Heart right ventricle (tissue), 16 donors: ENCODE measurements around the gene CEP68. TPM values are rescaled to one million over a fixed set of nuclear protein-coding genes. Genes with fewer than 3 reads are reported as not detected.
A peak's percentile ranks its signal among the peaks of the same experiment; 100 is the strongest.

Experiments
- ATAC-seq, 8 donors: fragments of 200-7000 bp; cut with Tn5 transposase; one replicate each; pipeline ENCODE4 v1.9.1; 2020; ENCODE audit warnings: mild to moderate bottlenecking in 8 of 8, moderate library complexity in 8 of 8, moderate number of reproducible peaks in 1 of 8
- DNase-seq, 2 donors: peaks; one replicate each; pipeline ENCODE4 v3.0.0-alpha.2; 2020
- H3K27ac ChIP-seq, 10 donors: fragments of 200-600 bp; sonication (generic) in 2 of 10; one replicate each; pipeline versions ENCODE4 v1.5.0 to v1.8.0; 2020 to 2022; ENCODE audit warnings: mild to moderate bottlenecking in 3 of 10
- H3K27me3 ChIP-seq, 7 donors: fragments of 200-600 bp; one replicate each; pipeline ENCODE4 v1.8.0; 2021 to 2022; ENCODE audit warnings: mild to moderate bottlenecking in 2 of 7
- H3K36me3 ChIP-seq, 9 donors: fragments of 200-600 bp; sonication (generic) in 1 of 9; one replicate each; pipeline versions ENCODE4 v1.5.0 to v1.8.0; 2020 to 2022; ENCODE audit warnings: mild to moderate bottlenecking in 2 of 9
- H3K4me1 ChIP-seq, 9 donors: fragments of 200-600 bp; sonication (generic) in 1 of 9; one replicate each; pipeline versions ENCODE4 v1.5.0 to v1.8.0; 2020 to 2022; ENCODE audit warnings: mild to moderate bottlenecking in 4 of 9
- H3K4me3 ChIP-seq, 10 donors: fragments of 200-600 bp; sonication (generic) in 2 of 10; one replicate each; pipeline versions ENCODE4 v1.5.0 to v1.8.0; 2020 to 2022; ENCODE audit warnings: mild to moderate bottlenecking in 7 of 10, moderate library complexity in 2 of 10
- H3K9me3 ChIP-seq, 11 donors: fragments of 200-600 bp in 10 of 11; sonication (generic) in 2 of 11; one replicate each; pipeline versions ENCODE4 v1.5.0 to v1.8.0; 2013 to 2022; ENCODE audit warnings: mild to moderate bottlenecking in 2 of 11, control low read depth in 1 of 11, moderate library complexity in 1 of 11
- WGBS, 2 donors: extraction: QIAGEN DNeasy Blood & Tissue Kit; methylation state at CpG; one replicate each; pipeline ENCODE4 v1.1.7; 2013; ENCODE audit warnings: inconsistent platforms in 1 of 2; 5-methylcytosine and 5-hydroxymethylcytosine counted together
- intact Hi-C, 10 donors: fragments of 100-400 bp; cut with DNase I; formaldehyde crosslinking; loops; one replicate each; pipeline versions ENCODE4 v1.11.1 to v1.14.2; 2022
- polyA plus RNA-seq, 2 donors: library from polyadenylated mRNA; stranded (reverse); fragments of 200-250 nt; gene quantifications; one replicate each; pipeline ENCODE4 v1.2.3, GENCODE V29; 2013
- total RNA-seq, 10 donors: library from RNA; stranded (reverse); fragmentation: NEBNext Ultra II Directional in 3 of 10; extraction: Animal tissue kit (Norgen Biotek cat#: 25700) in 3 of 10; gene quantifications; one replicate each; pipeline versions ENCODE4 v1.2.1 to v1.2.4, GENCODE V29; 2021 to 2023
- TF ChIP-seq, protein P1 (sequence below), 9 donors: fragments of 200-600 bp; sonication (generic) in 2 of 9; IDR thresholded peaks; one replicate each; pipeline versions ENCODE4 v1.5.0 to v1.8.0; 2021 to 2022; ENCODE audit warnings: antibody characterized with exemption in 9 of 9, mild to moderate bottlenecking in 5 of 9, moderate library complexity in 1 of 9
- donor health status: Arrhythmogenic right ventricular cardiomyopathy.
- donor health status: ischemic (EF 13 %, LVEDD 7.1; RV severe dilation, severe dysfunction).
- donor health status: healthy with polysubstance abuse.
- donor health status: DM: no; HTN: yes; CAD: no.
- donor health status: DM: no; HTN: no; CAD: no.
- donor health status: ischemic (EF 25% LVEDD 6.9; RV normal size, moderate dysfunction).
- donor health status: ischemic (EF 25% LVEDD 5.7; RV mildly dilated, moderate dysfunction).
- donor health status: healthy.
- donor health status: DM: yes; HTN: yes; CAD: no.
- donor health status: Ischemic cardiomyopathy.
- donor health status: ischemic (EF 35%, LVEDD 5.7; RV mildly dilated, moderate dysfunction).
- donor health status: nonischemic (EF 11% LVEDD 7.7; RV severe dilation, severe dysfunction).
- donor health status: DM: yes; HTN: yes; CAD: no.
- donor health status: PGD.
- donor health status: ischemic (EF 29% LVEDD 5.4; RV normal size, mild dysfunction).
- donor health status: nonischemic (EF 23%, LVEDD 6.1; RV moderate dilation, normal function).

Gene CEP68
- total and polyA plus RNA-seq, 12 donors, result 4.3 to 28.4 (median 19.9) TPM

DNA sequence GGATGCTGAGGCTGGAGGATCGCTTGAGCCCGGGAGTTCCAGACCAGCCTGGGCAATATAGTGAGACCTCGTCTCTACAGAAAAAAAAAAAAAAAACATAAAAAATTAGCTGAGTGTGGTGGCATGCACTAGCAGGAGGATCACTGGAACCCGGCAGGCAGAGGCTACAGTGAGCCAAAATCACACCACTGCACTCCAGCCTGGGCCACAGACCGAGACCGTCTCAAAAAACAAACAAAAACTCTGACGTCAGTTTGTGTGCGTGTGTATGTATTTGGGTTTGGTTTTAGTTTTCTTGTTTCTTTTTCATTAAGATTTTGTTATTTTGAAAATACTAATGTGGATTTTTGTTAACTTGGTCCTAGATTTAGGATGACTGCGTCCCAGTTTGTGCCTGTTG is 19.0 kb downstream of the CEP68 start:
- ATAC-seq (no peak), DNase-seq (no peak)
- Histone ChIP-seq H3K27me3 (no peaks in the 10 kb centered on the region), H3K4me3 (no peak overlapping the region), H3K9me3 (no peaks in the 10 kb centered on the region), H3K4me1 (peaks cover 13 to 65% (median 48%) of the 10 kb centered on the region in 9 donors), H3K27ac (peak overlapping the region in 9 of 10 donors; percentile 17 to 63 (median 44)), H3K36me3 (peaks cover 0 to 94% (median 42%) of the 10 kb centered on the region in 9 donors)
- 71 to 87% methylated on average over 9 of the region's 9 CpGs for WGBS, 2 donors
- TF ChIP-seq, protein P1, sequence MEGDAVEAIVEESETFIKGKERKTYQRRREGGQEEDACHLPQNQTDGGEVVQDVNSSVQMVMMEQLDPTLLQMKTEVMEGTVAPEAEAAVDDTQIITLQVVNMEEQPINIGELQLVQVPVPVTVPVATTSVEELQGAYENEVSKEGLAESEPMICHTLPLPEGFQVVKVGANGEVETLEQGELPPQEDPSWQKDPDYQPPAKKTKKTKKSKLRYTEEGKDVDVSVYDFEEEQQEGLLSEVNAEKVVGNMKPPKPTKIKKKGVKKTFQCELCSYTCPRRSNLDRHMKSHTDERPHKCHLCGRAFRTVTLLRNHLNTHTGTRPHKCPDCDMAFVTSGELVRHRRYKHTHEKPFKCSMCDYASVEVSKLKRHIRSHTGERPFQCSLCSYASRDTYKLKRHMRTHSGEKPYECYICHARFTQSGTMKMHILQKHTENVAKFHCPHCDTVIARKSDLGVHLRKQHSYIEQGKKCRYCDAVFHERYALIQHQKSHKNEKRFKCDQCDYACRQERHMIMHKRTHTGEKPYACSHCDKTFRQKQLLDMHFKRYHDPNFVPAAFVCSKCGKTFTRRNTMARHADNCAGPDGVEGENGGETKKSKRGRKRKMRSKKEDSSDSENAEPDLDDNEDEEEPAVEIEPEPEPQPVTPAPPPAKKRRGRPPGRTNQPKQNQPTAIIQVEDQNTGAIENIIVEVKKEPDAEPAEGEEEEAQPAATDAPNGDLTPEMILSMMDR (IDR thresholded peaks at IDR 0.05), result no peak
- intact Hi-C loops, result loop anchor here in 4 of 10 donors (5.0 to 10.0 kb wide), 4 partner anchors 50 to 500 kb away; partner anchors contain the start of gene RAB1A (in 2 of the 4)

DNA sequence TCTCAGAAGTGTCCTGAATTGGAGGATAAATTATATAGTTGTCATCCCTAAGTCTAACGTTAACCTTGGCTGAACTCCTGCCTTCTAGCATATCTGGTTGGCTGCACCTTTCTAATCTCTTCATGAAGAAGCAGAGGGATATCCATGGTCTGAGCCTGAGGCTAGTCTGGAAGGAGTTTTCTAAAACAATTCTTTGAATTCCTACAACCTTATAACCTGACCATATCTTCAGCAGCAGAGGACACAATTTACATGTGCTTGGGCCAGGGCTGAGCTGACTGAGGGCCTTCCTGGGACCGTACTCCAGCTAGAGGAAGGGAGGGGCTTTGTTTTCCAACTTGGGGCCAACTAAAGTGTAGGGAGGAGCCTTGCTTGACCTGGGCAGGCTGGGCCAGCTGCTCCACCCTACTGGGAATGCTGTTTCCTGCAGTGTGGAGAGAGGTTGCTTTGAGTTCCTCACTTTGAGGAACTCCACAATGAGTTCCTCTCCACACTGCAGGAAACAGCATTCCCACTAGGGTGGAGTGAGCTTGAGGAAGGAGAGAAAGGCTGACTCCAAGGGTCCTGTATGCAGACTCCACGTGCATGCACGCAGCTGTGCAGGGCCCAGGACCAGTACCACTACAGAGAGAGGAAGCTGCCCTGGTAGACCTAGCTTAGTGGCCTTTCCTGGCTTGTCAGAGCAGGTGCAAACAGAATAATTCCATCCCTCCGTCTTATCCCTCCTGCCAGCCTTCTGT is 19.6 kb downstream of the CEP68 start:
- intact Hi-C loops, result loop anchor here in 4 of 10 donors (5.0 to 10.0 kb wide), 4 partner anchors 49 to 499 kb away; partner anchors contain the start of gene RAB1A (in 2 of the 4)
- peaks cover 7 to 65% (median 42%) of the 10 kb centered on the region in 9 donors for H3K4me1 ChIP-seq
- H3K9me3 ChIP-seq, result no peaks in the 10 kb centered on the region
- ATAC-seq (peak; percentile 74 to 89 (median 84)), DNase-seq (peak; percentile 52 to 64)
- H3K27me3 ChIP-seq, result no peaks in the 10 kb centered on the region
- H3K36me3 ChIP-seq, result peaks cover 0 to 95% (median 47%) of the 10 kb centered on the region in 9 donors
- TF ChIP-seq, protein P1 (IDR thresholded peaks at IDR 0.05), result peak in 1 of 9 donors; percentile 7
- 26 to 44% methylated on average over 5 of the region's 5 CpGs for WGBS, 2 donors
- H3K4me3 ChIP-seq, result no peak overlapping the region
- peak overlapping the region; percentile 17 to 66 (median 40) for H3K27ac ChIP-seq

DNA sequence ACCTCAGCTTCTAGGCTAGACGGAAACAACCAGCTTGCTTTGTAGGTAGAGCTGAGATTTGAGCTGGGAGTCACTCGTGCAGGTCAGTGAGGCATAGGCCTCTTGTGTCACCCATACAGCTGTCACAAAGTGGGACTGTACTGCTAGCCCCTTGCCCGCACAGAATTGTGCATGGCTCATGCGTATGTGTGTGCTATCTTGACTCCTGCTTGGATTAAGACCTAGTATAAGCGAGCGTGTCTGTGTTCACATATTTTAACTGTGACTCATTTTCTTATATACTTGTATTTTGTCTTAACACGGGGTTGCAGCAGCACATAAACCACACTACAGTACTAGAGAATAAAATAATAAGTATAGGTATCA is 20.1 kb downstream of the CEP68 start:
- TF ChIP-seq, protein P1 (IDR thresholded peaks at IDR 0.05), result no peak
- peak in 1 of 8 donors; percentile 1 for ATAC-seq
- 59 to 69% methylated on average over 7 of the region's 7 CpGs for WGBS, 2 donors
- Histone ChIP-seq H3K4me1 (peaks cover 4 to 65% (median 39%) of the 10 kb centered on the region in 9 donors), H3K9me3 (no peaks in the 10 kb centered on the region), H3K4me3 (no peak overlapping the region), H3K36me3 (peaks cover 0 to 94% (median 45%) of the 10 kb centered on the region in 9 donors), H3K27ac (peak overlapping the region in 9 of 10 donors; percentile 2 to 66 (median 36)), H3K27me3 (no peaks in the 10 kb centered on the region)
- no peak for DNase-seq
- intact Hi-C loops, result loop anchor here in 4 of 10 donors (5.0 to 10.0 kb wide), 4 partner anchors 48 to 498 kb away; partner anchors contain the start of gene RAB1A (in 2 of the 4)

DNA sequence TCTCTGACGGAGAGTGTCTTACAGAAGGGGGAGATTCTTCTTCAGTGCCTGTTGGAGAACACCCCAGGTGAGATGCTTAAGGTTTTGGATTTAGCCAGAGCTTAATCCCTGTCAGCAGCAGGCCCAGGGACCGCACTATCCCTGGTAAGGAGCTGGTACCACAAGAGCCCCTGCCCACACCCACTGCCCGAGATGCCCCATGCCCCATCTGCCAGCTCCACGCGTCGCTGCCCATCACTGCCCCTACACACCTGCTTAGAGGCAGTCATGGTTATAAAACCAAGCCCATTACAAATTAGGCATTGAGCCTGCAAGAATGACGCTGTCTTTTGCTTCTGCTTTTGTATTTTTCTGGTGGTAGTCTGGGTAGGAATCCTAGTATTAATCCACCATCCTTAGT is 21.7 kb downstream of the CEP68 start:
- 97 to 99% methylated on average over 7 of the region's 7 CpGs for WGBS, 2 donors
- TF ChIP-seq, protein P1 (IDR thresholded peaks at IDR 0.05), result no peak
- H3K4me1 ChIP-seq, result peaks cover 4 to 73% (median 51%) of the 10 kb centered on the region in 9 donors
- intact Hi-C loops, result loop anchor here in 4 of 10 donors (5.0 to 10.0 kb wide), 4 partner anchors 47 to 497 kb away; partner anchors contain the start of gene RAB1A (in 2 of the 4)
- no peaks in the 10 kb centered on the region for H3K27me3 ChIP-seq
- no peak for ATAC-seq
- H3K36me3 ChIP-seq, result peaks cover 0 to 94% (median 34%) of the 10 kb centered on the region in 9 donors
- no peaks in the 10 kb centered on the region for H3K9me3 ChIP-seq
- H3K27ac ChIP-seq, result peak overlapping the region in 1 of 10 donors; percentile 53
- DNase-seq, result no peak
- no peak overlapping the region for H3K4me3 ChIP-seq
